Mammary epithelial cell (primary cell): ENCODE data around the gene AADACL3.

Experiments used
- CTCF ChIP-seq, 2 donors: IDR thresholded peaks in 1 of 2; conservative IDR thresholded peaks in 1 of 2; 2 replicates each; pipeline ENCODE4 v1.5.1; 2011 to 2012; ENCODE audit warnings: inconsistent platforms in 2 of 2, low read length in 2 of 2, mild to moderate bottlenecking in 2 of 2, control low read depth in 1 of 2, low read depth in 1 of 2; ENCODE audit not compliant: insufficient read depth in 1 of 2; ENCODE audit errors: extremely low read depth in 1 of 2
- EZH2 ChIP-seq: IDR thresholded peaks from 2 replicates; pipeline ENCODE4 v1.6.1; 2012; ENCODE audit warnings: low read length, inconsistent platforms, borderline replicate concordance

DNA sequence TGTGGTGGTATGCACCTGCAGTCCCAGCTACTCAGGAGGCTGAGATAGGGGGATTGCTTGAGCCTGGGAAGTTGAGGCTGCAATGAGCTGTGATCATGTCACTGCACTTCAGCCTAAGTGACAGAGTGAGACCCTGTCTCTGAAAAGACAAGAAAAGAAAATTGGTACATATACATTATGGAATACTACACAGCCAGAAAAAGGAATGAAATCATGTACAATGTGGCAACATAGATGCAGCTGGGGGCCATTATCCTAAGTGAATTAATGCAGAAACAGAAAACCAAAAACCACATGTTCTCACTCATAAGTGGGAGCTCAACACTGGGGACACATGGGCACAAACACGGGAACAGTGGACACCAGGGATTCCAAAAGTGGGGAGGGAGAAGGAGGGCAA lies 23.0 kb downstream of the AADACL3 start:
- TF ChIP-seq CTCF (conservative IDR thresholded peaks at IDR 0.05 in 1 of 2, IDR thresholded peaks at IDR 0.05 in 1 of 2; ENCODE audit: extremely low read depth in 1 of 2, insufficient read depth in 1 of 2, low read depth in 1 of 2, low read length in 2 of 2), result no peak
- no peak for TF ChIP-seq EZH2
